ENCODE data around the gene AUH. TPM values are rescaled to one million over a fixed set of nuclear protein-coding genes. Genes with fewer than 3 reads are reported as not detected.

The AUH gene
- total RNA-seq, 1 donor: 19.6 TPM

GRCh38 chr9:91265514-91265913, 96.2 kb downstream of the AUH start:
- no peak overlapping the region for H3K4me3 ChIP-seq (ENCODE audit: low read depth, low read length)
- TF ChIP-seq CTCF (IDR thresholded peaks at IDR 0.05; ENCODE audit: insufficient read depth, low read length): no peak
- DNase-seq (ENCODE audit: low read depth): no peak

GRCh38 chr9:91261417-91261816, 100.3 kb downstream of the AUH start:
- no peak for TF ChIP-seq CTCF (IDR thresholded peaks at IDR 0.05; ENCODE audit: insufficient read depth, low read length)
- H3K4me3 ChIP-seq (ENCODE audit: low read depth, low read length): no peak overlapping the region
- no peak for DNase-seq (ENCODE audit: low read depth)

- no peak overlapping the region for H3K4me3 ChIP-seq (ENCODE audit: low read depth, low read length)
- DNase-seq (ENCODE audit: low read depth): no peak
- TF ChIP-seq CTCF (IDR thresholded peaks at IDR 0.05; ENCODE audit: insufficient read depth, low read length): no peak
Observed at GRCh38 chr9:91259162-91259561, 102.6 kb downstream of the AUH start.

- no peak overlapping the region for H3K4me3 ChIP-seq (ENCODE audit: low read depth, low read length)
- DNase-seq (ENCODE audit: low read depth): no peak
Observed at GRCh38 chr9:91258451-91258850, 103.3 kb downstream of the AUH start.

GRCh38 chr9:91256235-91256634, 105.5 kb downstream of the AUH start:
- DNase-seq (ENCODE audit: low read depth): no peak
- no peak overlapping the region for H3K4me3 ChIP-seq (ENCODE audit: low read depth, low read length)
- no peak for TF ChIP-seq CTCF (IDR thresholded peaks at IDR 0.05; ENCODE audit: insufficient read depth, low read length)

More at GRCh38 chr9:91258451-91258850, 103.3 kb downstream of the AUH start:
- TF ChIP-seq CTCF (IDR thresholded peaks at IDR 0.05; ENCODE audit: insufficient read depth, low read length): no peak

- peak; percentile 89 for DNase-seq (ENCODE audit: low read depth)
- TF ChIP-seq CTCF (IDR thresholded peaks at IDR 0.05; ENCODE audit: insufficient read depth, low read length): no peak
- H3K4me3 ChIP-seq (ENCODE audit: low read depth, low read length): no peak overlapping the region
Observed at GRCh38 chr9:91255327-91255726, 106.4 kb downstream of the AUH start.

GRCh38 chr9:91253488-91253887, 108.2 kb downstream of the AUH start:
- H3K4me3 ChIP-seq (ENCODE audit: low read depth, low read length): no peak overlapping the region
- no peak for TF ChIP-seq CTCF (IDR thresholded peaks at IDR 0.05; ENCODE audit: insufficient read depth, low read length)
- DNase-seq (ENCODE audit: low read depth): peak; percentile 10
